BLaER1 (cell line): ENCODE data around the gene ATP9B.
"Not testable (repeated sequence)": the region's sequence is repeated elsewhere in the genome, so short reads cannot be mapped to it uniquely, and the experiment has no call there.

Experiments used
- H3K27ac ChIP-seq: shearing (Covaris generic); formaldehyde crosslinking; 2 replicates; pipeline ENCODE4 v1.8.1; 2022
- H3K27me3 ChIP-seq: shearing (Covaris generic); formaldehyde crosslinking; 2 replicates; pipeline ENCODE4 v1.8.1; 2022
- H3K36me3 ChIP-seq: shearing (Covaris generic); formaldehyde crosslinking; 2 replicates; pipeline ENCODE4 v1.8.1; 2022
- H3K4me1 ChIP-seq: shearing (Covaris generic); formaldehyde crosslinking; 2 replicates; pipeline ENCODE4 v1.8.1; 2022
- H3K4me2 ChIP-seq: shearing (Covaris generic); formaldehyde crosslinking; 2 replicates; pipeline ENCODE4 v1.8.1; 2022
- H3K4me3 ChIP-seq: shearing (Covaris generic); formaldehyde crosslinking; 2 replicates; pipeline ENCODE4 v1.8.1; 2022
- H3K9ac ChIP-seq: shearing (Covaris generic); formaldehyde crosslinking; 2 replicates; pipeline ENCODE4 v1.8.1; 2022
- H3K9me3 ChIP-seq: shearing (Covaris generic); formaldehyde crosslinking; 2 replicates; pipeline ENCODE4 v1.8.1; 2022
- H4K20me1 ChIP-seq: shearing (Covaris generic); formaldehyde crosslinking; 2 replicates; pipeline ENCODE4 v1.8.1; 2022
- Cebpa-rat ChIP-seq: shearing (Covaris generic); IDR thresholded peaks from 2 replicates; pipeline ENCODE4 v1.8.1; 2022

The ATP9B gene

DNA sequence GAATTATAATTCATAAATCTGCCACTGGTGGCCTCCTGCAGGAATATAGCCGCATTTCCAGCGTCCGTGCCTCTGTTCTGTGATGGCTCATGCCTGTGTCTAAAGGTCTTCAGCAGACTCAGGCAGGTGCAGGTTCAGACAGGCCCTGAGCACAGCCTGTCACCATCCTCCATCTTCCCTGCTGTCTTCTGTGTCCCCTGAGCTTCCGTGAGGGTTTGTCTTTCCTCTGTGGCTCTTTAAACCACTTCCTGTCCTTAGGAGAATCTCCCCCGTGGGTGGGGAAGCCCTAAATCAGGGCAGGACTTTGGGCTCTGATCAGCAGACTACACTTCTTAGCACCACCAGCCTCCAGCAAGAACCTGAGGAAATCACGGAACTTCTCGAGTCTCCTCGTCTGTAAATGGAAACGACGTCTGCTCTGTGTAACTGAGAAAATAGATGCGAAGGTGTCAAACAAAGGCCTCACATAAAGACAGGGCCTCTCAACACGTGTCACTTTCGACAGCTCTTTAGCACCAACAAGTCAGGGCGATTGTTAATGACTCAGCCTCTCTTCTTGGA lies 302.4 kb downstream of the ATP9B start:
- Histone ChIP-seq H3K36me3 (peaks cover 15% of the 10 kb centered on the region; the same call in 1 of the 2 replicates), H3K9me3 (no peaks in the 10 kb centered on the region), H3K4me2 (peak overlapping the region; percentile 62), H3K27ac (no peak overlapping the region; the same call in 1 of the 2 replicates), H3K4me1 (peaks cover 42% of the 10 kb centered on the region), H3K9ac (no peak overlapping the region), H3K27me3 (no peaks in the 10 kb centered on the region), H4K20me1 (no peaks in the 10 kb centered on the region), H3K4me3 (no peak overlapping the region)
- TF ChIP-seq Cebpa-rat = no peak

DNA sequence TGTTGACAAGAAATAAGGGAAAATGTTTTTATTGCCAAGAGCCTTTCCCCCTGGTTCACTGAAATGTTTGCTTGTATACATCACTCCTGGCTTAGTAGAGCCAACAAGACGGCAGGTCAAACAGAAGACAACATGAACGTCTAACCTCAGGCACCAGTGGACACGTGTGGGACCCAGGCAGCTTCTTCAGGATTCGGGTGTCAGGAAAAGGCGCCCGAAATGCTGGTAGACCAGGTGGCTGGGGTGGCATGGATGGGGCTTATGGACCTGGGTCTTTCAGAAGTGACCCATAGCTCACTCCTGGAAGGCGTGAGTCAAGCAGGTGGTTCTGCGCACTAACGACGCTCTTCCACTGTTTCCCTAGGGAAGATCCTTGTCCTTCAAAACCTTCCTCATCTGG lies 303.3 kb downstream of the ATP9B start:
- peaks cover 41% of the 10 kb centered on the region for H3K4me1 ChIP-seq
- no peak for TF ChIP-seq Cebpa-rat

DNA sequence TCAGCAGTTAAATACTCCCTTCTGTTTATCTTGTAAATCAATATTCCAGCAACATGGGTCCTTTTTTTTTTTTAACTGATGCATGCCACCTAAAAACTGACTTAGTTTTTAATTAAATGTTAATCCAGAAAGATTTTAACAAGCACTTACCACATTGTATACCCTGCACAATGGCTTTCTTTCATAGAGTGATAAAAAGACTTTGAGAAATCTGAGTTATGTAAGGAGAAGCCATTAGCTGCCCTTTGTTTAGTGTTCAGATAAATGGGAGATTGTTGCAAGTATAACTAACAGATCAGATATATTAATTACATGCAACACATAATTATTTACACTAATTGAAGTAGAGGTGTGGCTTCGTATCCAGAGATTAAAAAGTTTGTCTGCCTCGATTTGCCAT lies 303.8 kb downstream of the ATP9B start:
- no peak for TF ChIP-seq Cebpa-rat
- Histone ChIP-seq H3K36me3 (peaks cover 20% of the 10 kb centered on the region; the same call in 1 of the 2 replicates), H3K4me3 (no peak overlapping the region), H3K9me3 (no peaks in the 10 kb centered on the region), H3K27ac (no peak overlapping the region), H3K9ac (no peak overlapping the region), H4K20me1 (no peaks in the 10 kb centered on the region), H3K4me1 (peaks cover 36% of the 10 kb centered on the region), H3K4me2 (no peak overlapping the region), H3K27me3 (no peaks in the 10 kb centered on the region)

More for the DNA sequence above, 303.3 kb downstream of the ATP9B start:
- H3K9me3 ChIP-seq = no peaks in the 10 kb centered on the region
- no peak overlapping the region for H3K9ac ChIP-seq
- no peak overlapping the region for H3K27ac ChIP-seq
- no peak overlapping the region for H3K4me2 ChIP-seq
- no peaks in the 10 kb centered on the region for H3K27me3 ChIP-seq
- no peaks in the 10 kb centered on the region for H4K20me1 ChIP-seq
- H3K36me3 ChIP-seq = peaks cover 19% of the 10 kb centered on the region; the same call in 1 of the 2 replicates
- H3K4me3 ChIP-seq = no peak overlapping the region

DNA sequence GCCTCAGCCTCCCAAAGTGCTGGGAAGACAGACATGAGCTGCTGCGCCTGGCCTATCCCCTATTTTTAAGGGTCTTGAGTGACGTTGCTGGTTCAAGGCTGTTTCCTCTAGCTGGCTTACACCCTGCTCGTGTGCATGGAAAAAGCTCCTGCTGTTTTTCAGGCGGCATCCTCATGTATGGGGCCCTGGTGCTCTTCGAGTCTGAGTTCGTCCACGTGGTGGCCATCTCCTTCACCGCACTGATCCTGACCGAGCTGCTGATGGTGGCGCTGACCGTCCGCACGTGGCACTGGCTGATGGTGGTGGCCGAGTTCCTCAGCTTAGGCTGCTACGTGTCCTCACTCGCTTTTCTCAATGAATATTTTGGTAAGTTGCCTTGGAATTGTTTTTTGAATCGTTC lies 304.5 kb downstream of the ATP9B start:
- H3K4me1 ChIP-seq = peaks cover 30% of the 10 kb centered on the region
- no peak for TF ChIP-seq Cebpa-rat

DNA sequence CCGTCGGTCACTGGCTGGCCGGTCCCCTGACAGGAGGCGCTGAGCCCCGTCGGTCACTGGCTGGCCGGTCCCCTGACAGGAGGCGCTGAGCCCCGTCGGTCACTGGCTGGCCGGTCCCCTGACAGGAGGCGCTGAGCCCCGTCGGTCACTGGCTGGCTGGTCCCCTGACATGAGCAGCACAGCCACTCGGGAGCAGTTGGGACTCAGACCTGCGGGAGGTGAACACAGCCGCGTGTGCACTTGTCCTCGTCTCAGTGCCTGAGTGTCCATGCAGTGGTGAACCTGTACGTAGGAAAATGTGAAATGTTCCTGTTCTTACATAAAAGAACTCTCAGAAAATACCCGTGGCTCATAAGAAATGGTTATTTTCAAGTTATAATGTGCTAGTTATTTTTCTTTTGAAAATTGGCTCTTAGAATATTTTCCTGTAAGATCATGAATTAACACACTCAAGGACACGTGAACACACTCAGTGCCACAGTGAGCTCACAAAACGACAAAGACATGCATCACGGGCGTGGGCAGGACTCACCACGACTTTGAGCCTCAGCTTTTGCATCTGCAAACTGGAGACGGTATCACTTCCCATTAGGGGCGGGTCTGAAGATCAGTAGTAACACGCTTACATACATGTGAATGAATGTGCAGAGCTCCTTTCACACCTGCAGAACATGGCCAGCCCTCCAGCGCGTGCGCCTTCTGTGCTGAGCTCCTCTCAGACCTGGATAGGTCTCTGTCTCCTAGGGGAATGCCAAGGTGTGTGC lies 305.4 kb downstream of the ATP9B start:
- Histone ChIP-seq H3K36me3 (peaks cover 27% of the 10 kb centered on the region; the same call in 1 of the 2 replicates), H3K27me3 (no peaks in the 10 kb centered on the region), H3K27ac (no peak overlapping the region), H3K4me2 (no peak overlapping the region), H4K20me1 (peaks cover 1% of the 10 kb centered on the region; the same call in 1 of the 2 replicates), H3K4me1 (peaks cover 28% of the 10 kb centered on the region), H3K9ac (no peak overlapping the region), H3K9me3 (no peaks in the 10 kb centered on the region), H3K4me3 (no peak overlapping the region)
- TF ChIP-seq Cebpa-rat = no peak

More for the DNA sequence above, 304.5 kb downstream of the ATP9B start:
- H3K4me2 ChIP-seq = no peak overlapping the region
- no peak overlapping the region for H3K27ac ChIP-seq
- H3K9ac ChIP-seq = no peak overlapping the region
- H3K36me3 ChIP-seq = peaks cover 26% of the 10 kb centered on the region; the same call in 1 of the 2 replicates
- H3K9me3 ChIP-seq = no peaks in the 10 kb centered on the region
- H3K27me3 ChIP-seq = no peaks in the 10 kb centered on the region
- no peaks in the 10 kb centered on the region for H4K20me1 ChIP-seq
- H3K4me3 ChIP-seq = no peak overlapping the region

DNA sequence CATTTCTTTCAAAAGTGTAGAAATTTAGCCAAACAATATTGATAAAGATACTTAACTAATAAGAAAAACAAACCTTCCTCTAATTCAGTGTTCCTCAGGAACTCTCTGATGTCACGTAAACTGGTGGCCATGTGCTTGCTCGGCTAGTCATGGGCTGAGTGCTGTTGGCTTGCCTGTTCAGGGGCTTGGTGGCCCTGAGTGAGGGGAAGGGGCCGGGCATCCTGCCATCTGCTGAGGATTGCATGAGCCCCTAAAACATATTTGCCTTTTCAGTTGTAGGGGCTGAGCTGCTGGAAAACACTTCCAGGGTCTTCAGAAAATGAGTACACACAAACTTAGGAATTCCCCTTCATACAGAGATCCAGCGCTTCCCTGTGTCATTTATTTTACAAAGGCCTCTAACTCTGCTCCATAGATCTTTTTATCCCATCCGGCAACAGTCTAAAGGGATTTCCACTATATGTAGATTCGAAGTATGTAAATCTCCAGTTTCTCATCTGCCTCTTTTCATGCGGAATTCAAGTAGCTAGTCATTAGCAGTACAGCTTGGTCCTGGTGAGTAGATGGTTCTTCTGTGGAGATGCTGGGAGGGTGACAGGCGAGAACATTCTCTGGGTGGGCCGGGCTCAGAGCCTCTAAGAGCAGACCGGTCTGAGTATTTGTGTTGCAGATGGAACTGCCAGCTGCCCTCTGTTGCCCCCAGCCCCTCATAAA lies 306.4 kb downstream of the ATP9B start:
- no peak overlapping the region for H3K9ac ChIP-seq

DNA sequence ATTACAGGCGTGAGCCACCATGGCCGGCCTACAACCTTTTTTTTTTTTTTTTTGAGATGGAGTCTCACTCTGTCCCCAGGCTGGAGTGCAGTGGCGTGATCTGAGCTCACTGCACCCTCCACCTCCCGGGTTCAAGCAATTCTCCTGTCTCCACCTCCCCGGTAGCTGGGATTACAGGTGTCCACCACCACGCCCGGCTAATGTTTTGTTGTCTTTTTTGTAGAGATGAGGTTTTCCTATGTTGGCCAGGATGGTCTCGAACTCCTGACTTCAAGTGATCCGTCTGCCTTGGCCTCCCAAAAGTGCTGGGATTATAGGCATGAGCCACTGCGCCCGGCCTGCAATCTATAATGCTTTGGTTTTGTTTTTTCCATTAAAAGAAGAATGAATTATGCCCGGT lies 307.5 kb downstream of the ATP9B start:
- not testable (repeated sequence) for H3K27ac ChIP-seq, H3K4me3 ChIP-seq, H3K4me2 ChIP-seq, H3K27me3 ChIP-seq, H3K9me3 ChIP-seq, H3K9ac ChIP-seq
- peaks cover 35% of the 10 kb centered on the region; the same call in 1 of the 2 replicates for H3K36me3 ChIP-seq
- peaks cover 11% of the 10 kb centered on the region for H3K4me1 ChIP-seq
- H4K20me1 ChIP-seq = peaks cover 11% of the 10 kb centered on the region; the same call in 1 of the 2 replicates

More for the DNA sequence above, 306.4 kb downstream of the ATP9B start:
- H3K27me3 ChIP-seq = no peaks in the 10 kb centered on the region
- no peak for TF ChIP-seq Cebpa-rat
- no peak overlapping the region for H3K27ac ChIP-seq
- H4K20me1 ChIP-seq = peaks cover 11% of the 10 kb centered on the region; the same call in 1 of the 2 replicates
- no peaks in the 10 kb centered on the region for H3K9me3 ChIP-seq
- H3K4me3 ChIP-seq = no peak overlapping the region
- H3K4me1 ChIP-seq = peaks cover 22% of the 10 kb centered on the region
- H3K4me2 ChIP-seq = no peak overlapping the region
- peaks cover 35% of the 10 kb centered on the region; the same call in 1 of the 2 replicates for H3K36me3 ChIP-seq

DNA sequence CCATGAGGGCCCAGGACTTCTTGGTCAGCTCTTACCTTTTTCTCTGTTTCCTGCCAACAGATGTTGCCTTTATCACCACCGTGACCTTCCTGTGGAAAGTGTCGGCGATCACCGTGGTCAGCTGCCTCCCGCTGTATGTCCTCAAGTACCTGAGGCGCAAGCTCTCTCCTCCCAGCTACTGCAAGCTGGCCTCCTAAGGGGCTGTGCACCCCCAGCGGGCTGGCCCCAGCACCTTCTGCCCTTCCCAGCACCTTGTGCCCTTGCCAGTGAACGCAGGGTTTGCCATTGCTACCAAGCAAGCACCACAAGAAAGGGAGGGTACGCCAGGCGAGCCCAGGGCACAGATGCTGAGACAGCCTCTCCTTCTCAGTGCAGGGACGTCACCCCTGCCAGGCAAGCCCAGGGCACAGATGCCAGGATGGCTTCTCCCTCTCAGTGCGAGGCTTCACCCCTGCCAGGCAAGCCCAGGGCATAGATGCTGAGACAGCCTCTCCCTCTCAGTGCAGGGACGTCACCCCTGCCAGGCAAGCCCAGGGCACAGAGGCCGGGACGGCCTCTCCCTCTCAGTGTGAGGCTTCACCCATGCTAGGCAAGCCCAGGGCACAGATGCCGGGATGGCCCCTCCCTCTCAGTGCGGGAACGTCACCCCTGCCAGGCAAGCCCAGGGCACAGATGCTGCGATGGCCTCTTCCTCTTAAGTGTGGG lies 308.1 kb downstream of the ATP9B start:
- peaks cover 11% of the 10 kb centered on the region; the same call in 1 of the 2 replicates for H4K20me1 ChIP-seq
- no peak for TF ChIP-seq Cebpa-rat
- peaks cover 8% of the 10 kb centered on the region; the same call in 1 of the 2 replicates for H3K4me1 ChIP-seq
- H3K9ac ChIP-seq = no peak overlapping the region
- no peak overlapping the region for H3K4me3 ChIP-seq
- no peaks in the 10 kb centered on the region for H3K9me3 ChIP-seq
- no peak overlapping the region for H3K4me2 ChIP-seq
- no peak overlapping the region for H3K27ac ChIP-seq
- H3K36me3 ChIP-seq = peaks cover 35% of the 10 kb centered on the region; the same call in 1 of the 2 replicates
- no peaks in the 10 kb centered on the region for H3K27me3 ChIP-seq

DNA sequence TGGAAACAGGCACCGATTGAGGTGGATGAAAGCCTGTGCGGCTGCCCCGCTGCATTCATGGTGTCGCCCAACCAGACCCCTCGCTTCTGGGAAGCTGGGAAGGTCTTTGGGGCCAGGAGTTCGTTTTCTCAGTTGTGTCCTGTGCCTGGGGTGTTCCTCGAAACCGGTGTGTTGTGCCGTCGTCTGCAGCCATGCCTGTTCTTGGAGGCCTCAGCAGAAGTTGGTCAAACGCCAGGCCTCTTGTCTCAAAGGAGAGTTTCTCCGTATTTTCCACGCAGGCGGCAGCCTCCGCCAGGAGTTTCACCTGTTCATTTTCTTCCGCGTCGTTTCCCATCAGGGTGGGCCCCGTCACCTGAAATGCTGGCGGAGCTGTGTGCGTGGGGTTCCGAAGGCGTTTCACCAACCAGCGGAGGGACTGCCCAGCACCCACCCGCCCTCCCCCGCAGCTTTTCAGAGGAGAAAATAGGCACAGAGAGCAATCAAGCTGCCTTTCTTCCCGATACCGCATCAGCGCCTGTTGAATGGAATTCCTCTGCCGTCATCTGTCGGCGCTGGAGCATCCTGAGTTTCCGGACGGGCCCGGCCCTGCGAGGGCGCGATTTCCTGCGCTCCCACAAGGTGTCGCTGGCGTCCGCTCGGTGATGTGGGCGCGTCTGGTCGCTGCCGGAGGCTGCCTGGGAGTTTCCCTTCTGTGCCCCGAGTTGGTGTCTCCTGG lies 309.5 kb downstream of the ATP9B start:
- Histone ChIP-seq H3K36me3 (peaks cover 32% of the 10 kb centered on the region; the same call in 1 of the 2 replicates), H3K9ac (no peak overlapping the region), H3K4me2 (peak overlapping the region; percentile 43; the same call in 1 of the 2 replicates), H3K27ac (no peak overlapping the region), H3K9me3 (no peaks in the 10 kb centered on the region), H4K20me1 (peaks cover 11% of the 10 kb centered on the region; the same call in 1 of the 2 replicates), H3K4me1 (peaks cover 8% of the 10 kb centered on the region; the same call in 1 of the 2 replicates), H3K4me3 (no peak overlapping the region), H3K27me3 (no peaks in the 10 kb centered on the region)
- no peak for TF ChIP-seq Cebpa-rat
